Measurements from ENCODE around the gene LATS2. TPM values are rescaled to one million over a fixed set of nuclear protein-coding genes. Genes with fewer than 3 reads are reported as not detected.

LATS2 gene
- total RNA-seq, 2 experiments from 2014 or later = 6.2 to 6.5 TPM

DNA sequence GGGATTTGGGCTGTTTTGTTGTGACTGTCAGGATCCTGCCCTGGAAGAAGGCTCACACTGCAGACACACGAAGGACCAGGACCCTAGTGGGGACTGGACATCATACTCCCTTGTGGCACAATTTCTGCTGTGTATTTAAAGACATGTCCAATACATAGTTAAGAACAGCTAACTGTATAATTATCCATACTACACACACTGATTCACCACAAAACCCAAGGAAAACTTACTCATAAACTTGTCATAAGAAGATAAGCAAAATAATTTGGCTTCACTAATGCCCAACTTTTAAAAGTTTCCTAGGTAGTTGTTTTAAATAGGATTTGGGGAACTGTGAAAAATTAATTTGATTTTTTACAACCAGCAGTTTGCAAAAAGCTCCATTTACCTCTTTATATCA lies 46.1 kb downstream of the LATS2 start:
- Mint-ChIP-seq H3K4me3 (no peak overlapping the region), H3K27ac (no peak overlapping the region), H3K9me3 (no peaks in the 10 kb centered on the region), H3K36me3 (ENCODE audit: low read depth) (no peaks in the 10 kb centered on the region), H3K4me1 (ENCODE audit: low read depth) (peaks cover 12% of the 10 kb centered on the region), H3K27me3 (no peaks in the 10 kb centered on the region)
- POLR2A ChIA-PET = no interaction called here
- H3K36me3 ChIP-seq (ENCODE audit: insufficient read depth, low read length) = no peaks in the 10 kb centered on the region
- H3K27ac ChIP-seq (ENCODE audit: low read depth in 1 of 2, low read length in 2 of 2) = no peak overlapping the region
- no peak for DNase-seq
- no peaks in the 10 kb centered on the region for H3K9me3 ChIP-seq (ENCODE audit: control insufficient read depth in 1 of 2, insufficient read depth in 1 of 2, low read length in 2 of 2)
- CTCF ChIA-PET = no interaction called here
- intact Hi-C loops (cut with DNase I, micrococcal nuclease) = no loop called here
- no peaks in the 10 kb centered on the region for H3K27me3 ChIP-seq (ENCODE audit: control insufficient read depth in 1 of 2, insufficient read depth in 2 of 2, low read length in 2 of 2)
- H3K4me1 ChIP-seq (ENCODE audit: insufficient read depth, low read length) = peaks cover 2% of the 10 kb centered on the region
- ATAC-seq (ENCODE audit: poor library complexity) = no peak
- H3K4me3 ChIP-seq (ENCODE audit: low read length) = no peak overlapping the region
- TF ChIP-seq, protein P1, sequence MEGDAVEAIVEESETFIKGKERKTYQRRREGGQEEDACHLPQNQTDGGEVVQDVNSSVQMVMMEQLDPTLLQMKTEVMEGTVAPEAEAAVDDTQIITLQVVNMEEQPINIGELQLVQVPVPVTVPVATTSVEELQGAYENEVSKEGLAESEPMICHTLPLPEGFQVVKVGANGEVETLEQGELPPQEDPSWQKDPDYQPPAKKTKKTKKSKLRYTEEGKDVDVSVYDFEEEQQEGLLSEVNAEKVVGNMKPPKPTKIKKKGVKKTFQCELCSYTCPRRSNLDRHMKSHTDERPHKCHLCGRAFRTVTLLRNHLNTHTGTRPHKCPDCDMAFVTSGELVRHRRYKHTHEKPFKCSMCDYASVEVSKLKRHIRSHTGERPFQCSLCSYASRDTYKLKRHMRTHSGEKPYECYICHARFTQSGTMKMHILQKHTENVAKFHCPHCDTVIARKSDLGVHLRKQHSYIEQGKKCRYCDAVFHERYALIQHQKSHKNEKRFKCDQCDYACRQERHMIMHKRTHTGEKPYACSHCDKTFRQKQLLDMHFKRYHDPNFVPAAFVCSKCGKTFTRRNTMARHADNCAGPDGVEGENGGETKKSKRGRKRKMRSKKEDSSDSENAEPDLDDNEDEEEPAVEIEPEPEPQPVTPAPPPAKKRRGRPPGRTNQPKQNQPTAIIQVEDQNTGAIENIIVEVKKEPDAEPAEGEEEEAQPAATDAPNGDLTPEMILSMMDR (IDR thresholded peaks at IDR 0.05) = no peak

DNA sequence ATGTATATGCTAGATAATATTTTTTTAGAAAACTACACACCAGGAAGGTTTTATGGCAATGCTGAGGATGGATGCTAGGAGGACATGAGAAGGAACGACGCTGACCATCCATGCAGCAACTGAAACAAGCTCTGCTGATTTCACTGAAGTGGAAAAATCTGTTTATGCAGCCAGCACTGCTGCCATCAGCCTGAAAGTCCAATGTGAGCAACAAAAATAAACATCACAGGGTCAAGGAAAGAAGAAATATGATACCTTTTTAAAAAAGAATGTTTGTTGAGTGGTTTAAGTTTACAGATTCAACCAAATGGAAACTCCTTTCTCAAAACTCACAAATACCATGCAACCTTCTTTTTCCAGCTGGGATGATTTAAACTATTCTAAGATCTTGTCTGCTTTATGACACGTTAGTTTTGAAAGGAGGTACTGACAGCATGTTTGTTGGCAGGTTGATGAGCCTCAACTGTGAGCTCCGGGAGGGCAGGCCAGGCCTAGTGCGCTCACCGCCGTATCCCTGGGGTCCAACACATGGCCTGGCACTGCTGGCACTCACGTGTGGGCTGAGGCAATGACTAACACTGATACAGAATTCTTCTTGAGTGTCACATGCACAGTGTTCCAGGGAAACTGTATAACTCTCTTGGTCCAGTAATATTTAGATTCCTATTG lies 46.8 kb downstream of the LATS2 start:
- no peak for ATAC-seq (ENCODE audit: poor library complexity)
- Mint-ChIP-seq H3K9me3 (no peaks in the 10 kb centered on the region), H3K36me3 (ENCODE audit: low read depth) (no peaks in the 10 kb centered on the region), H3K4me3 (no peak overlapping the region), H3K27ac (no peak overlapping the region), H3K27me3 (no peaks in the 10 kb centered on the region), H3K4me1 (ENCODE audit: low read depth) (peaks cover 12% of the 10 kb centered on the region)
- H3K36me3 ChIP-seq (ENCODE audit: insufficient read depth, low read length) = no peaks in the 10 kb centered on the region
- no peak overlapping the region for H3K4me3 ChIP-seq (ENCODE audit: low read length)
- no peak for DNase-seq
- H3K9me3 ChIP-seq (ENCODE audit: control insufficient read depth in 1 of 2, insufficient read depth in 1 of 2, low read length in 2 of 2) = no peaks in the 10 kb centered on the region
- TF ChIP-seq, protein P1 (IDR thresholded peaks at IDR 0.05) = no peak
- no peak overlapping the region for H3K27ac ChIP-seq (ENCODE audit: low read depth in 1 of 2, low read length in 2 of 2)
- no peaks in the 10 kb centered on the region for H3K27me3 ChIP-seq (ENCODE audit: control insufficient read depth in 1 of 2, insufficient read depth in 2 of 2, low read length in 2 of 2)
- intact Hi-C loops (cut with DNase I, micrococcal nuclease) = no loop called here
- ChIA-PET POLR2A (no interaction called here), CTCF (no interaction called here)
- H3K4me1 ChIP-seq (ENCODE audit: insufficient read depth, low read length) = peaks cover 2% of the 10 kb centered on the region

DNA sequence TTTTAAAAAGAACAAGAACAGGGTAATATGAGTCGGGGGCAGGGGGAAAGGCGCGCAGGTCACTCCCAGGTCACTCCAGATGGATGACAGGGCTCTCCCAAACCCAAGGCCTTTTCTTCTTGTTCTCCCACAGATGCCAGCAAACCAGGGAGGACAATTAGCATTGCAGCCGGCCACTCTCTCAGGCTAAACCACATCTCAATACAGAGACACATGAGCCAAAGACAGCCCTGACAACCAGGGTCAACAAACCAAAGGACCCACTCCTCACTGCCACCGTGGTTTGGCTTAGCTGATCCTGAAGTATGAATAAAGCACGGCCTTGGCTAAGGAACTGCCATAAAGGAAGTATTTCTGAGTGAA lies 47.3 kb downstream of the LATS2 start:
- H3K27me3 Mint-ChIP-seq = no peaks in the 10 kb centered on the region
- H3K9me3 Mint-ChIP-seq = no peaks in the 10 kb centered on the region
- H3K27ac Mint-ChIP-seq = no peak overlapping the region
- intact Hi-C loops (cut with DNase I, micrococcal nuclease) = no loop called here
- Histone ChIP-seq H3K4me1 (ENCODE audit: insufficient read depth, low read length) (peaks cover 2% of the 10 kb centered on the region), H3K36me3 (ENCODE audit: insufficient read depth, low read length) (no peaks in the 10 kb centered on the region), H3K9me3 (ENCODE audit: control insufficient read depth in 1 of 2, insufficient read depth in 1 of 2, low read length in 2 of 2) (no peaks in the 10 kb centered on the region), H3K4me3 (ENCODE audit: low read length) (no peak overlapping the region), H3K27ac (ENCODE audit: low read depth in 1 of 2, low read length in 2 of 2) (no peak overlapping the region), H3K27me3 (ENCODE audit: control insufficient read depth in 1 of 2, insufficient read depth in 2 of 2, low read length in 2 of 2) (no peaks in the 10 kb centered on the region)
- no peak overlapping the region for H3K4me3 Mint-ChIP-seq
- ChIA-PET POLR2A (no interaction called here), CTCF (no interaction called here)
- no peaks in the 10 kb centered on the region for H3K36me3 Mint-ChIP-seq (ENCODE audit: low read depth)
- TF ChIP-seq, protein P1 (IDR thresholded peaks at IDR 0.05) = no peak
- peaks cover 12% of the 10 kb centered on the region for H3K4me1 Mint-ChIP-seq (ENCODE audit: low read depth)
- no peak for ATAC-seq (ENCODE audit: poor library complexity)
- DNase-seq = no peak
